K562 (cell line): ENCODE data around the gene TNFAIP8L2. TPM values are rescaled to one million over a fixed set of nuclear protein-coding genes. Genes with fewer than 3 reads are reported as not detected.

Experiments
- EGR1 ChIP-seq: fragments of 450-650 bp; conservative IDR thresholded peaks from 2 replicates; pipeline ENCODE4 v1.6.1; 2017; ENCODE audit warnings: mild to moderate bottlenecking
- NUFIP1 ChIP-seq: fragments of 450-650 bp; IDR thresholded peaks from 2 replicates; pipeline ENCODE4 v1.6.1; 2018; ENCODE audit not compliant: partially characterized antibody
- POLR2AphosphoS2 ChIP-seq: IDR thresholded peaks from 2 replicates; pipeline ENCODE4 v1.6.1; 2012; ENCODE audit warnings: low read length, improper control_type of control experiment
- SIRT6 ChIP-seq: IDR thresholded peaks from one replicate; pipeline ENCODE4 v1.6.1; 2012; ENCODE audit warnings: low read depth, mild to moderate bottlenecking, control low read depth, inconsistent platforms, low read length, moderate library complexity
- SMARCB1 ChIP-seq: IDR thresholded peaks from 2 replicates; pipeline ENCODE4 v1.6.1; 2011; ENCODE audit warnings: improper control_type of control experiment, low read depth; ENCODE audit not compliant: insufficient read length
- TOE1 ChIP-seq, 2 experiments: fragments of 450-650 bp in 1 of 2; sonication (generic) in 1 of 2; formaldehyde crosslinking in 1 of 2; IDR thresholded peaks; 2 replicates each; pipeline versions ENCODE4 v1.7.1 to v1.8.0; 2016 to 2022; ENCODE audit warnings: borderline replicate concordance in 2 of 2, mild to moderate bottlenecking in 2 of 2, antibody characterized with exemption in 1 of 2, inconsistent platforms in 1 of 2, low read depth in 1 of 2, missing genetic modification reagents in 1 of 2, moderate library complexity in 1 of 2
- UBTF ChIP-seq, 2 experiments: IDR thresholded peaks; 2 replicates each; pipeline ENCODE4 v1.6.1; 2012; ENCODE audit warnings: improper control_type of control experiment in 2 of 2, low read depth in 2 of 2, low read length in 2 of 2, borderline replicate concordance in 1 of 2
- ZNF280A ChIP-seq: fragments of 450-650 bp; IDR thresholded peaks from 2 replicates; pipeline ENCODE4 v1.6.1; 2018; ENCODE audit warnings: mild to moderate bottlenecking, low read depth; ENCODE audit not compliant: partially characterized antibody
- ZNF316 ChIP-seq: fragments of 450-650 bp; IDR thresholded peaks from 2 replicates; pipeline ENCODE4 v1.6.1; 2016
- ZNF764 ChIP-seq: fragments of 250-450 bp; sonication (Bioruptor Pico); IDR thresholded peaks from 2 replicates; pipeline ENCODE4 v1.4.0; 2020; ENCODE audit warnings: low read depth, mild to moderate bottlenecking, moderate library complexity
- polyA plus RNA-seq, 8 experiments: library from polyadenylated mRNA; depleted of rRNA in 4 of 8; stranded (reverse) in 5 of 8; unstranded in 3 of 8; fragments of >200 nt; fragmentation: Nextera tagmentation in 2 of 8; fragmentation: Illumina TruSeq in 1 of 8; extraction: Ambion mirVana in 2 of 8; extraction: Trizol in 1 of 8; gene quantifications; 2 replicates each; pipeline versions ENCODE4 v1.2.1 to v1.2.3, GENCODE V29; 2011 to 2014; ENCODE audit warnings: inconsistent platforms in 1 of 8, missing spikeins in 1 of 8
- total RNA-seq, 7 experiments: library from RNA; depleted of rRNA in 6 of 7; stranded (reverse); fragments of >200 nt in 6 of 7; fragmentation: Illumina TruSeq in 2 of 7; extraction: Trizol in 2 of 7; gene quantifications; 2 replicates each; pipeline versions ENCODE4 v1.2.1 to v1.2.3, GENCODE V29; 2011 to 2021; ENCODE audit warnings: low replicate concordance in 1 of 7

Gene TNFAIP8L2
- total and polyA plus RNA-seq, 9 of the 15 experiments (the other 6 are each of a cell fraction or from before 2014, with no cell fraction given) = 0.05 to 1.7 (median 0.52) TPM

GRCh38 chr1:151158326-151158725 lies 1.9 kb downstream of the TNFAIP8L2 start (continued):
- TF ChIP-seq ZNF280A = no peak
- TF ChIP-seq ZNF764 = no peak
- TF ChIP-seq SMARCB1 = no peak
- TF ChIP-seq UBTF (IDR thresholded peaks at IDR 0.05; ENCODE audit: borderline replicate concordance in 1 of 2, low read depth in 2 of 2, low read length in 2 of 2) = no peak
- TF ChIP-seq ZNF316 = no peak
- TF ChIP-seq NUFIP1 = no peak
- no peak for TF ChIP-seq TOE1 (IDR thresholded peaks at IDR 0.05; ENCODE audit: borderline replicate concordance)
- no peak for TF ChIP-seq TOE1 (CRISPR knock-in tag; IDR thresholded peaks at IDR 0.05; ENCODE audit: borderline replicate concordance, low read depth)
- TF ChIP-seq POLR2AphosphoS2 = no peak
- TF ChIP-seq EGR1 = no peak
- TF ChIP-seq SIRT6 = no peak
- TF ChIP-seq, all 486 proteins: peak for 0
